IMR-90 (cell line): ENCODE results near the gene SLC25A34. TPM values are rescaled to one million over a fixed set of nuclear protein-coding genes. Genes with fewer than 3 reads are reported as not detected.

ENCODE experiments used
- ATAC-seq: fragments of 200-7000 bp; cut with Tn5 transposase; 2 replicates; pipeline ENCODE4 v1.9.1; 2020; ENCODE audit warnings: low read depth, mild to moderate bottlenecking, moderate library complexity
- BruUV-seq: library from RNA; stranded (reverse); fragments of 400-500 nt; replicated peaks from 2 replicates; lab custom pipeline; 2021; lab: Mats Ljungman, UMichigan
- CTCF ChIA-PET: fragments of 300-600 bp; formaldehyde crosslinking; extraction: SDS; loops from one replicate; lab custom pipeline; 2021; ENCODE audit warnings: antibody characterized with exemption; lab: Yijun Ruan, JAX
- POLR2A ChIA-PET: fragments of 300-600 bp; sonication (Branson Sonifier 250); formaldehyde crosslinking; loops from one replicate; lab custom pipeline; 2022; ENCODE audit warnings: antibody characterized with exemption; ENCODE audit not compliant: unreplicated experiment; lab: Charles Lee
- DNase-seq: peaks from one replicate; pipeline ENCODE4 v3.0.0; 2013
- H2AFZ ChIP-seq: replicated peaks from 2 replicates; pipeline ENCODE3; 2013; ENCODE audit warnings: low read length, mild to moderate bottlenecking; ENCODE audit not compliant: poor library complexity
- H2AK5ac ChIP-seq: 2 replicates; pipeline ENCODE4 v1.6.1; 2013; ENCODE audit warnings: low read depth, low read length, inconsistent platforms
- H2AK9ac ChIP-seq: replicated peaks from 2 replicates; pipeline ENCODE3; 2013; ENCODE audit warnings: mild to moderate bottlenecking, low read depth, low read length, moderate library complexity; ENCODE audit not compliant: poor library complexity
- H2BK120ac ChIP-seq: 2 replicates; pipeline ENCODE4 v1.6.1; 2013; ENCODE audit warnings: low read depth, low read length, inconsistent platforms
- H2BK15ac ChIP-seq: 3 replicates; pipeline ENCODE4 v1.6.1; 2013; ENCODE audit warnings: low read depth, low read length, inconsistent platforms
- H2BK20ac ChIP-seq: 2 replicates; pipeline ENCODE4 v1.6.1; 2013; ENCODE audit warnings: low read depth, mild to moderate bottlenecking, inconsistent platforms, low read length, moderate library complexity
- H2BK5ac ChIP-seq: 2 replicates; pipeline ENCODE4 v1.6.1; 2013; ENCODE audit warnings: mild to moderate bottlenecking, low read depth, low read length, inconsistent platforms; ENCODE audit not compliant: poor library complexity, severe bottlenecking
- H3K14ac ChIP-seq: replicated peaks from 2 replicates; pipeline ENCODE4 v1.6.1; 2013; ENCODE audit warnings: low read depth, low read length, inconsistent platforms
- H3K18ac ChIP-seq: 2 replicates; pipeline ENCODE4 v1.6.1; 2013; ENCODE audit warnings: low read depth, low read length, control low read depth
- H3K23ac ChIP-seq: 2 replicates; pipeline ENCODE4 v1.6.1; 2013; ENCODE audit warnings: low read depth, low read length, inconsistent platforms
- H3K27ac ChIP-seq: 2 replicates; pipeline ENCODE4 v1.5.1; 2013; ENCODE audit warnings: mild to moderate bottlenecking, control low read depth, low read length; ENCODE audit not compliant: insufficient read depth
- H3K27me3 ChIP-seq: 2 replicates; pipeline ENCODE4 v1.6.1; 2013; ENCODE audit warnings: low read length; ENCODE audit not compliant: control insufficient read depth, insufficient read depth
- H3K36me3 ChIP-seq: 2 replicates; pipeline ENCODE4 v1.6.1; 2013; ENCODE audit warnings: low read length, mixed read lengths; ENCODE audit not compliant: control insufficient read depth, insufficient read depth
- H3K4ac ChIP-seq: 2 replicates; pipeline ENCODE4 v1.6.1; 2013; ENCODE audit warnings: low read depth, low read length, inconsistent platforms
- H3K4me1 ChIP-seq: 2 replicates; pipeline ENCODE4 v1.6.1; 2013; ENCODE audit warnings: low read length, mixed read lengths; ENCODE audit not compliant: control insufficient read depth, insufficient read depth
- H3K4me2 ChIP-seq: 2 replicates; pipeline ENCODE4 v1.6.1; 2013; ENCODE audit warnings: low read depth, mild to moderate bottlenecking, control low read depth, low read length, moderate library complexity
- H3K4me3 ChIP-seq: 2 replicates; pipeline ENCODE4 v1.5.1; 2013; ENCODE audit warnings: low read depth, mild to moderate bottlenecking, control low read depth, low read length, moderate library complexity; ENCODE audit not compliant: insufficient read depth
- H3K56ac ChIP-seq: 2 replicates; pipeline ENCODE4 v1.6.1; 2013; ENCODE audit warnings: low read length, inconsistent platforms; ENCODE audit not compliant: insufficient read depth; ENCODE audit errors: extremely low read depth
- H3K79me1 ChIP-seq, 2 experiments: 2 replicates each; pipeline ENCODE4 v1.6.1; 2013; ENCODE audit warnings: low read length in 2 of 2, inconsistent platforms in 1 of 2, low read depth in 1 of 2
- H3K9ac ChIP-seq: 2 replicates; pipeline ENCODE4 v1.6.1; 2013; ENCODE audit warnings: low read depth, low read length, control low read depth
- H3K9me1 ChIP-seq: 2 replicates; pipeline ENCODE4 v1.6.1; 2013; ENCODE audit warnings: low read length, inconsistent platforms; ENCODE audit not compliant: insufficient read depth
- H3K9me3 ChIP-seq: 2 replicates; pipeline ENCODE4 v1.6.1; 2013; ENCODE audit warnings: low read length; ENCODE audit not compliant: control insufficient read depth, insufficient read depth
- H4K20me1 ChIP-seq: 2 replicates; pipeline ENCODE4 v1.6.1; 2013; ENCODE audit warnings: low read length, inconsistent platforms; ENCODE audit not compliant: insufficient read depth
- H4K5ac ChIP-seq: 2 replicates; pipeline ENCODE4 v1.6.1; 2013; ENCODE audit warnings: mild to moderate bottlenecking, low read depth, low read length, control low read depth
- H4K8ac ChIP-seq, 2 experiments: 2 replicates each; pipeline ENCODE4 v1.6.1; 2013; ENCODE audit warnings: low read depth in 2 of 2, low read length in 2 of 2, control low read depth in 1 of 2, inconsistent platforms in 1 of 2
- H4K91ac ChIP-seq: 2 replicates; pipeline ENCODE4 v1.6.1; 2013; ENCODE audit warnings: low read depth, low read length, inconsistent platforms; ENCODE audit not compliant: insufficient read depth
- BHLHE40 ChIP-seq: fragments of 150-350 bp; IDR thresholded peaks from 2 replicates; pipeline ENCODE4 v1.6.1; 2016; ENCODE audit warnings: mild to moderate bottlenecking, low read depth, low read length
- CEBPB ChIP-seq: IDR thresholded peaks from 2 replicates; pipeline ENCODE4 v1.6.1; 2012; ENCODE audit warnings: low read depth, low read length, improper control_type of control experiment
- CHD1 ChIP-seq: IDR thresholded peaks from 2 replicates; pipeline ENCODE4 v1.6.1; 2012; ENCODE audit warnings: low read depth, low read length, improper control_type of control experiment
- FOS ChIP-seq: fragments of 150-350 bp; IDR thresholded peaks from 2 replicates; pipeline ENCODE4 v1.6.1; 2016; ENCODE audit warnings: low read depth, low read length
- MAFK ChIP-seq: IDR thresholded peaks from 2 replicates; pipeline ENCODE4 v1.6.1; 2012; ENCODE audit warnings: low read depth, low read length, improper control_type of control experiment
- MAZ ChIP-seq: IDR thresholded peaks from 2 replicates; pipeline ENCODE4 v1.6.1; 2012; ENCODE audit warnings: low read depth, mild to moderate bottlenecking, low read length, improper control_type of control experiment, moderate library complexity, borderline replicate concordance
- MXI1 ChIP-seq: IDR thresholded peaks from 2 replicates; pipeline ENCODE4 v1.6.1; 2012; ENCODE audit warnings: low read depth, mild to moderate bottlenecking, low read length, moderate library complexity, borderline replicate concordance
- NFE2L2 ChIP-seq: fragments of 150-350 bp; IDR thresholded peaks from 2 replicates; pipeline ENCODE4 v1.6.1; 2016; ENCODE audit warnings: low read depth, mild to moderate bottlenecking, low read length
- POLR2A ChIP-seq: IDR thresholded peaks from 2 replicates; pipeline ENCODE4 v1.6.1; 2012; ENCODE audit warnings: mild to moderate bottlenecking, low read depth, low read length
- RAD21 ChIP-seq: IDR thresholded peaks from 2 replicates; pipeline ENCODE4 v1.6.1; 2012; ENCODE audit warnings: low read length, improper control_type of control experiment
- RCOR1 ChIP-seq: IDR thresholded peaks from 2 replicates; pipeline ENCODE4 v1.6.1; 2012; ENCODE audit warnings: mild to moderate bottlenecking, low read length, improper control_type of control experiment; ENCODE audit not compliant: insufficient replicate concordance
- RFX5 ChIP-seq: IDR thresholded peaks from 2 replicates; pipeline ENCODE4 v1.8.0; 2012; ENCODE audit warnings: low read depth, mild to moderate bottlenecking, low read length, moderate library complexity
- SMC3 ChIP-seq: fragments of 150-350 bp; IDR thresholded peaks from 2 replicates; pipeline ENCODE4 v1.6.1; 2016; ENCODE audit warnings: low read depth, mild to moderate bottlenecking, antibody characterized with exemption, low read length, moderate library complexity
- WGBS, 2 experiments: methylation state at CpG; one replicate each; pipeline versions ENCODE4 v1.1.5 to v1.1.7; 2013; ENCODE audit warnings: missing lambda C conversion rate in 2 of 2; ENCODE audit not compliant: insufficient read length in 1 of 2; ENCODE audit errors: extremely low coverage in 2 of 2; 5-methylcytosine and 5-hydroxymethylcytosine counted together
- dilution Hi-C: fragments of 300-500 bp; cut with HindIII; formaldehyde crosslinking; loops from one replicate; pipeline ENCODE4 v1.14.3; 2018; ENCODE audit warnings: low sequenced_read_pairs; ENCODE audit not compliant: unreplicated experiment
- in situ Hi-C: fragments of 300-500 bp; cut with MboI; formaldehyde crosslinking; loops from 3 replicates; pipeline ENCODE4 v1.14.3; 2019; ENCODE audit warnings: low sequenced_read_pairs, inconsistent platforms, mixed read lengths
- intact Hi-C: fragments of 100-400 bp; cut with micrococcal nuclease; formaldehyde crosslinking; loops from 2 replicates; pipeline ENCODE4 v1.10.0; 2022
- polyA plus RNA-seq, 3 experiments: library from polyadenylated mRNA; depleted of rRNA; stranded (reverse); fragments of >200 nt; gene quantifications; 2 replicates each; pipeline ENCODE4 v1.2.3, GENCODE V29; 2012; ENCODE audit warnings: low replicate concordance in 1 of 3
- total RNA-seq: library from RNA; depleted of rRNA; stranded (reverse); fragments of >200 nt; gene quantifications from 2 replicates; pipeline ENCODE4 v1.2.3, GENCODE V29; 2012
- TF ChIP-seq, protein P1 (sequence below): conservative IDR thresholded peaks from 2 replicates; pipeline ENCODE4 v1.5.1; 2012; ENCODE audit warnings: mild to moderate bottlenecking, low read depth, low read length, improper control_type of control experiment
- TF ChIP-seq, protein P2 (sequence below): fragments of 150-350 bp; IDR thresholded peaks from 2 replicates; pipeline ENCODE4 v1.6.1; 2017; ENCODE audit warnings: mild to moderate bottlenecking, antibody characterized with exemption, low read length, low read depth
- TF ChIP-seq, protein P3 (sequence below): fragments of 150-350 bp; IDR thresholded peaks from 2 replicates; pipeline ENCODE4 v1.6.1; 2016; ENCODE audit warnings: low read depth, mild to moderate bottlenecking, low read length, moderate library complexity, borderline replicate concordance

Gene SLC25A34
- total and polyA plus RNA-seq, 2 of the 4 experiments (the other 2 are of a cell fraction) = under 0.01 to 0.72 TPM

DNA sequence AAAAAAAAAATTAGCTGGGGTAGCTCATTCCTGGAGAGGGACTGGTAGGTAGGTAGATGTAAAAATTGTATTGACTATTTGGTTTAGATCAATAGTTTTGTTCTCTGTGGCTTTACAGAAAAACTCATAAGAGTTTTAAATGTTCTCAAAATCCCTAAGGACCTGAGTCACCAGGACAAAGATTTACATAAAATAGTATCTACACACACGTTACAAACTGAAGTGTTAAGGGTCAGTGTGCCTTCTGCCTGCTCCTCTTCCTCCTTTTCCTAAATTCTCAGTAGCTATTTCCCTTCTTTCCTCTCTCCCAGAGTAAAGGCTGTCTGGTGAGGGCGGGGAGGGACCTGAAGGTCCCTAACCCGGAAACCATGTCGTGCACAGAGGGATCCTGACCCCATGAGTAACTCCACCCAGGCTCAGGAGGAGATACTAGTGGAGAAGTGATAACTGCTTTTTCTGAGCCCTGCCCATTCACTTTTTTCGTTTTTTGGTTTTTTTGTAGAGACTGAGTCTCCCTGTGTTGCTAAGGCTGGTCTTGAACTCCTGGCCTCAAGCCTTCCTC lies 43.9 kb upstream of the SLC25A34 start:
- Histone ChIP-seq H4K8ac (no peak overlapping the region), H3K56ac (no peak overlapping the region), H3K36me3 (peaks cover 4% of the 10 kb centered on the region; the same call in 1 of the 2 replicates), H3K9me1 (peaks cover 13% of the 10 kb centered on the region; the same call in 1 of the 2 replicates), H3K27me3 (no peaks in the 10 kb centered on the region), H2AFZ (no peak overlapping the region), H3K4me1 (peaks cover 5% of the 10 kb centered on the region; the same call in 1 of the 2 replicates), H3K18ac (no peak overlapping the region), H2BK20ac (no peak overlapping the region), H3K4me3 (no peak overlapping the region), H2BK5ac (no peak overlapping the region), H3K9ac (no peak overlapping the region), H4K5ac (no peak overlapping the region), H2AK9ac (no peak overlapping the region), H4K91ac (no peak overlapping the region), H3K23ac (peak overlapping the region; percentile 69; the same call in 1 of the 2 replicates), H3K14ac (no peak overlapping the region), H3K4ac (no peak overlapping the region), H3K4me2 (no peak overlapping the region), H3K79me1 (peaks cover 36 to 93% of the 10 kb centered on the region in 2 experiments), H2BK15ac (no peak overlapping the region), H3K27ac (no peak overlapping the region), H4K20me1 (peaks cover 83% of the 10 kb centered on the region), H3K9me3 (no peaks in the 10 kb centered on the region), H2BK120ac (no peak overlapping the region), H2AK5ac (no peak overlapping the region)
- TF ChIP-seq, protein P1, sequence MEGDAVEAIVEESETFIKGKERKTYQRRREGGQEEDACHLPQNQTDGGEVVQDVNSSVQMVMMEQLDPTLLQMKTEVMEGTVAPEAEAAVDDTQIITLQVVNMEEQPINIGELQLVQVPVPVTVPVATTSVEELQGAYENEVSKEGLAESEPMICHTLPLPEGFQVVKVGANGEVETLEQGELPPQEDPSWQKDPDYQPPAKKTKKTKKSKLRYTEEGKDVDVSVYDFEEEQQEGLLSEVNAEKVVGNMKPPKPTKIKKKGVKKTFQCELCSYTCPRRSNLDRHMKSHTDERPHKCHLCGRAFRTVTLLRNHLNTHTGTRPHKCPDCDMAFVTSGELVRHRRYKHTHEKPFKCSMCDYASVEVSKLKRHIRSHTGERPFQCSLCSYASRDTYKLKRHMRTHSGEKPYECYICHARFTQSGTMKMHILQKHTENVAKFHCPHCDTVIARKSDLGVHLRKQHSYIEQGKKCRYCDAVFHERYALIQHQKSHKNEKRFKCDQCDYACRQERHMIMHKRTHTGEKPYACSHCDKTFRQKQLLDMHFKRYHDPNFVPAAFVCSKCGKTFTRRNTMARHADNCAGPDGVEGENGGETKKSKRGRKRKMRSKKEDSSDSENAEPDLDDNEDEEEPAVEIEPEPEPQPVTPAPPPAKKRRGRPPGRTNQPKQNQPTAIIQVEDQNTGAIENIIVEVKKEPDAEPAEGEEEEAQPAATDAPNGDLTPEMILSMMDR = no peak
- no peak for TF ChIP-seq CEBPB
- TF ChIP-seq, protein P2, sequence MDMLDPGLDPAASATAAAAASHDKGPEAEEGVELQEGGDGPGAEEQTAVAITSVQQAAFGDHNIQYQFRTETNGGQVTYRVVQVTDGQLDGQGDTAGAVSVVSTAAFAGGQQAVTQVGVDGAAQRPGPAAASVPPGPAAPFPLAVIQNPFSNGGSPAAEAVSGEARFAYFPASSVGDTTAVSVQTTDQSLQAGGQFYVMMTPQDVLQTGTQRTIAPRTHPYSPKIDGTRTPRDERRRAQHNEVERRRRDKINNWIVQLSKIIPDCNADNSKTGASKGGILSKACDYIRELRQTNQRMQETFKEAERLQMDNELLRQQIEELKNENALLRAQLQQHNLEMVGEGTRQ = no peak
- TF ChIP-seq RCOR1 = no peak
- no peak for TF ChIP-seq RAD21
- no peak for TF ChIP-seq SMC3
- TF ChIP-seq MAFK = no peak
- TF ChIP-seq RFX5 = no peak
- TF ChIP-seq, protein P3, sequence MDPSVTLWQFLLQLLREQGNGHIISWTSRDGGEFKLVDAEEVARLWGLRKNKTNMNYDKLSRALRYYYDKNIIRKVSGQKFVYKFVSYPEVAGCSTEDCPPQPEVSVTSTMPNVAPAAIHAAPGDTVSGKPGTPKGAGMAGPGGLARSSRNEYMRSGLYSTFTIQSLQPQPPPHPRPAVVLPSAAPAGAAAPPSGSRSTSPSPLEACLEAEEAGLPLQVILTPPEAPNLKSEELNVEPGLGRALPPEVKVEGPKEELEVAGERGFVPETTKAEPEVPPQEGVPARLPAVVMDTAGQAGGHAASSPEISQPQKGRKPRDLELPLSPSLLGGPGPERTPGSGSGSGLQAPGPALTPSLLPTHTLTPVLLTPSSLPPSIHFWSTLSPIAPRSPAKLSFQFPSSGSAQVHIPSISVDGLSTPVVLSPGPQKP = no peak
- TF ChIP-seq CHD1 = no peak
- no peak for TF ChIP-seq FOS
- no peak for TF ChIP-seq MXI1
- no peak for TF ChIP-seq MAZ
- TF ChIP-seq POLR2A = no peak
- no peak for TF ChIP-seq NFE2L2
- no peak for TF ChIP-seq BHLHE40
- WGBS, 2 experiments = no CpG with 5 or more reads among the region's 5 CpGs
- in situ Hi-C loops (no loop called here), dilution Hi-C loops (no loop called here), intact Hi-C loops (no loop called here)
- DNase-seq (no peak), ATAC-seq (peak; percentile 31)
- no TSS peak for BruUV-seq
- ChIA-PET CTCF (no interaction called here), POLR2A (no interaction called here)
